PC-3 (cell line): ENCODE measurements around the gene SEPHS1.

ENCODE experiments used
- EZH2 ChIP-seq: fragments of 300-600 bp; sonication (generic); IDR thresholded peaks from one replicate; pipeline ENCODE4 v1.6.1; 2017; ENCODE audit warnings: antibody characterized with exemption, mild to moderate bottlenecking, low read length; ENCODE audit not compliant: unreplicated experiment
- EZH2phosphoT487 ChIP-seq: fragments of 300-600 bp; sonication (generic); IDR thresholded peaks from 2 replicates; pipeline ENCODE4 v1.6.1; 2018; ENCODE audit warnings: mild to moderate bottlenecking, antibody characterized with exemption, low read length, borderline replicate concordance
- TF ChIP-seq, protein P1 (sequence below): fragments of 300-600 bp; sonication (generic); conservative IDR thresholded peaks from 2 replicates; pipeline ENCODE4 v1.5.1; 2017; ENCODE audit warnings: antibody characterized with exemption, low read depth, mild to moderate bottlenecking, low read length

GRCh38 chr10:13268310-13268709 is 79.8 kb downstream of the SEPHS1 start:
- TF ChIP-seq, protein P1, sequence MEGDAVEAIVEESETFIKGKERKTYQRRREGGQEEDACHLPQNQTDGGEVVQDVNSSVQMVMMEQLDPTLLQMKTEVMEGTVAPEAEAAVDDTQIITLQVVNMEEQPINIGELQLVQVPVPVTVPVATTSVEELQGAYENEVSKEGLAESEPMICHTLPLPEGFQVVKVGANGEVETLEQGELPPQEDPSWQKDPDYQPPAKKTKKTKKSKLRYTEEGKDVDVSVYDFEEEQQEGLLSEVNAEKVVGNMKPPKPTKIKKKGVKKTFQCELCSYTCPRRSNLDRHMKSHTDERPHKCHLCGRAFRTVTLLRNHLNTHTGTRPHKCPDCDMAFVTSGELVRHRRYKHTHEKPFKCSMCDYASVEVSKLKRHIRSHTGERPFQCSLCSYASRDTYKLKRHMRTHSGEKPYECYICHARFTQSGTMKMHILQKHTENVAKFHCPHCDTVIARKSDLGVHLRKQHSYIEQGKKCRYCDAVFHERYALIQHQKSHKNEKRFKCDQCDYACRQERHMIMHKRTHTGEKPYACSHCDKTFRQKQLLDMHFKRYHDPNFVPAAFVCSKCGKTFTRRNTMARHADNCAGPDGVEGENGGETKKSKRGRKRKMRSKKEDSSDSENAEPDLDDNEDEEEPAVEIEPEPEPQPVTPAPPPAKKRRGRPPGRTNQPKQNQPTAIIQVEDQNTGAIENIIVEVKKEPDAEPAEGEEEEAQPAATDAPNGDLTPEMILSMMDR: no peak
- TF ChIP-seq EZH2 (no peak), EZH2phosphoT487 (no peak)
